ENCODE data around the gene SORCS2.

GRCh38 chr4:7465017-7465416, 272.7 kb downstream of the SORCS2 start:
- no peak for TF ChIP-seq ZNF274 (IDR thresholded peaks at IDR 0.05; ENCODE audit: low read depth, low read length)
- no peak for TF ChIP-seq YY1 (IDR thresholded peaks at IDR 0.05; ENCODE audit: insufficient read depth, insufficient read length)
- TF ChIP-seq SUZ12 (IDR thresholded peaks at IDR 0.05; ENCODE audit: extremely low read depth, insufficient read depth, insufficient read length) = no peak
